Measurements from ENCODE around the gene LPAR2.

The LPAR2 gene

GRCh38 chr19:19597809-19598306 lies 30.2 kb downstream of the LPAR2 start:
- Histone ChIP-seq H3K4me3 (ENCODE audit: low read depth, low read length) (no peak overlapping the region), H3K4me1 (no peaks in the 10 kb centered on the region), H3K9me3 (no peaks in the 10 kb centered on the region; the same call in 1 of the 2 replicates), H3K27me3 (no peaks in the 10 kb centered on the region), H3K36me3 (no peaks in the 10 kb centered on the region)
- DNase-seq, result no peak
- TF ChIP-seq CTCF (IDR thresholded peaks at IDR 0.05; ENCODE audit: low read depth, low read length), result no peak

DNA sequence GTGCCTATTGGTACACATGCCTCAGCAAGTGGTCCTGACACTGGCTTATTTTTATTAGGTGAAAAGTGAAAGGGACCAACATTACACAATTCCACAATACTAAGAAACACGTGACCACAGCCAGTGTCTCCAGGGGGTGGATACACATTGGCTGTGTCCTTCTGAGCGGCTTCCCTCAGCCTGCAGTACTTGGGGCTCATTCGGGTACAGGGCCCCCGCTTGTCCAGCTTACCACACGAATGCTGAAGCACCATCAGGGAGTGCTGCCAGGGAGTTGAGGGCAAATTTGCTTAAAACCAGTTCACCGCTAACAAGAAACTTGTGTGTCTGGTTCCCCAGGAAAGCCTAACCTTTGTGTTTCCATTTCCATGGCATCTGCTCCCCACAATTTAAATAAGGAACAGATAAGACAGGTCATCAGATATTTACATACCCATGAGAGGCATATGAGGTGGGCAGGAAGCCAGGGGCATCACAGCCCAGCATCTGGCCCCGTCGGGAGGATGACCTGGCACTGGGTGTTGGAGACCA lies 32.8 kb downstream of the LPAR2 start:
- no peak overlapping the region for H3K4me3 ChIP-seq (ENCODE audit: low read depth, low read length)
- H3K9me3 ChIP-seq, result no peaks in the 10 kb centered on the region; the same call in 1 of the 2 replicates
- DNase-seq, result no peak
- no peaks in the 10 kb centered on the region for H3K36me3 ChIP-seq
- no peaks in the 10 kb centered on the region for H3K27me3 ChIP-seq
- no peak for TF ChIP-seq CTCF (IDR thresholded peaks at IDR 0.05; ENCODE audit: low read depth, low read length)
- no peaks in the 10 kb centered on the region for H3K4me1 ChIP-seq

GRCh38 chr19:19594381-19594780 lies 33.6 kb downstream of the LPAR2 start:
- H3K4me1 ChIP-seq, result no peaks in the 10 kb centered on the region
- H3K4me3 ChIP-seq (ENCODE audit: low read depth, low read length), result no peak overlapping the region
- DNase-seq, result no peak
- TF ChIP-seq CTCF (IDR thresholded peaks at IDR 0.05; ENCODE audit: low read depth, low read length), result no peak
- no peaks in the 10 kb centered on the region for H3K27me3 ChIP-seq
- H3K9me3 ChIP-seq, result no peaks in the 10 kb centered on the region; the same call in 1 of the 2 replicates
- no peaks in the 10 kb centered on the region for H3K36me3 ChIP-seq

GRCh38 chr19:19592690-19593089 lies 35.3 kb downstream of the LPAR2 start:
- Histone ChIP-seq H3K4me3 (ENCODE audit: low read depth, low read length) (no peak overlapping the region), H3K4me1 (no peaks in the 10 kb centered on the region), H3K27me3 (no peaks in the 10 kb centered on the region), H3K36me3 (no peaks in the 10 kb centered on the region), H3K9me3 (no peaks in the 10 kb centered on the region; the same call in 1 of the 2 replicates)
- no peak for DNase-seq
- TF ChIP-seq CTCF (IDR thresholded peaks at IDR 0.05; ENCODE audit: low read depth, low read length), result no peak

- no peak for DNase-seq
- Histone ChIP-seq H3K27me3 (no peaks in the 10 kb centered on the region), H3K36me3 (no peaks in the 10 kb centered on the region), H3K9me3 (no peaks in the 10 kb centered on the region; the same call in 1 of the 2 replicates), H3K4me3 (ENCODE audit: low read depth, low read length) (no peak overlapping the region), H3K4me1 (no peaks in the 10 kb centered on the region)
- no peak for TF ChIP-seq CTCF (IDR thresholded peaks at IDR 0.05; ENCODE audit: low read depth, low read length)
These were observed 36.7 kb downstream of the LPAR2 start for GRCh38 chr19:19591133-19591825.

DNA sequence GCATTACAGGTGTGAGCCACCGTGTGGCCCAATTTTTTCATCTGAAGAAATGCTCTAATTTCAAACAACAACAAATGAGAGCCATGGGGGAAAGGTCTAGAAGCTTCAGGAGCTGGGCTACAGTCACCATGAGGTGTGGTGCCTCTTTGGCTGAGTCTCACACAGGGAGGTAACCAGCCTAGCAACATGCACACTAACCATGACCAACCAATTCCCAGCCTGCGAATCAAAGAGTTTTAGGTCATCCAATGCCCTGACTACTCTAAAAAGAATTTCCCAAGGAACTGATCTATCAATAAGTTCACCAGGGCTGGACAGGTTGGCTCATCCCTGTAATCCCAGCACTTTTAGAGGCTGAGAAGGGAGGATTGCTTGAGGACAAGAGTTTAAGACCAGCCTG lies 39.5 kb downstream of the LPAR2 start:
- Histone ChIP-seq H3K36me3 (no peaks in the 10 kb centered on the region), H3K4me1 (no peaks in the 10 kb centered on the region), H3K4me3 (ENCODE audit: low read depth, low read length) (no peak overlapping the region), H3K9me3 (no peaks in the 10 kb centered on the region; the same call in 1 of the 2 replicates), H3K27me3 (no peaks in the 10 kb centered on the region)
- TF ChIP-seq CTCF (IDR thresholded peaks at IDR 0.05; ENCODE audit: low read depth, low read length), result no peak
- no peak for DNase-seq

Measured in BE2C (cell line).